Measurements from ENCODE around the gene PSPC1. TPM values are rescaled to one million over a fixed set of nuclear protein-coding genes. Genes with fewer than 3 reads are reported as not detected.
"Not testable (repeated sequence)": the region's sequence is repeated elsewhere in the genome, so short reads cannot be mapped to it uniquely, and the experiment has no call there.

PSPC1 gene, protein sequence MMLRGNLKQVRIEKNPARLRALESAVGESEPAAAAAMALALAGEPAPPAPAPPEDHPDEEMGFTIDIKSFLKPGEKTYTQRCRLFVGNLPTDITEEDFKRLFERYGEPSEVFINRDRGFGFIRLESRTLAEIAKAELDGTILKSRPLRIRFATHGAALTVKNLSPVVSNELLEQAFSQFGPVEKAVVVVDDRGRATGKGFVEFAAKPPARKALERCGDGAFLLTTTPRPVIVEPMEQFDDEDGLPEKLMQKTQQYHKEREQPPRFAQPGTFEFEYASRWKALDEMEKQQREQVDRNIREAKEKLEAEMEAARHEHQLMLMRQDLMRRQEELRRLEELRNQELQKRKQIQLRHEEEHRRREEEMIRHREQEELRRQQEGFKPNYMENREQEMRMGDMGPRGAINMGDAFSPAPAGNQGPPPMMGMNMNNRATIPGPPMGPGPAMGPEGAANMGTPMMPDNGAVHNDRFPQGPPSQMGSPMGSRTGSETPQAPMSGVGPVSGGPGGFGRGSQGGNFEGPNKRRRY
- total RNA-seq, result 100 to 1,000 TPM; 104 to 112 TPM
- 33.0 TPM for polyA plus RNA-seq

DNA sequence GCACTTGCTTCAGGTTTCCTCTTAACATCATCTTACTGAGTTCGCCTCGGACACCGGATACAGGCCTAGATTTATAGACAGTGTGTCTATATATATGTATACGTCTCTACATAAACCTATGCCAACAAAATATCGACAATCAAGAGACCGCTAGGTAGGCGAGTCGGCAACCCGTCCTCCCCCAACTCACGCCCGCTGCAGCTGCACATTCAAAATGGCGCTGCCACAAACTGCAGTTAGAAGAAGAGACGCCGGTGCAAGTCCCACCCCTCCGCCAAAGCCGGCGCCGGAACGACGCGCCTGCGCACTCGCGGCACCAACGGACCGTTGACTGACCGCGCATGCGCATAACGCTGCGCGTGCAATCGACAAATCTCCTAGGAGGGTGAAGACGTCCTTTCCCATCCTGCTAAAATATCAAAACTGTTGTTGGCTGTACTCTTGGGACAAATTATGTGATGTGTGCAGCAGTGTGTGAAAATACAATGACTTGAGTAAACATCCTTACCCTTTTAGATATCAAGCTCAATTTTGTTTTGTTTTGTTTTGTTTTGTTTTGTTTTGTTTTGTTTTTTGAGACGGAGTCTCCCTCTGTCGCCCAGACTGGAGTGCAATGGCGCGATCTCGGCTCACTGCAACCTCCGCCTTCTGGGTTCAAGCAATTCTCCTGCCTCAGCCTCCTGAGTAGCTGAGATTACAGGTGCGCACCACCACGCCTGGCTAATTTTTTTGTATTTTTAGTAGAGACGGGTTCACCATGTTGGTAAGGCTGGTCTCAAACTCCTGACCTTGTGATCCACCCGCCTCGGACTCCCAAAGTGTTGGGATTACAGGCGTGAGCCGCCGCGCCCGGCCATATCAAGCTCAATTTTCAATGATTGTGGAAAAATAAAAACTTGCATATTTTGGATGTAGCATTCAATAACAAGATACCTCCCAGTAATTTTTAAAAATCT is at the start of gene PSPC1:
PSPC1 (minus strand) TSS at position 219 of the 956 bp plus-strand sequence; CDS start at position 31, 188 bp downstream.
- CTCF ChIA-PET, result interaction anchor here (0.9 to 1.8 kb wide), 7 partner anchors 9 to 335 kb away, joined by 3 to 10 read pairs (median 3); partner anchors contain the start of gene ZMYM5
- peak; percentile 93 to 98 (median 94) for DNase-seq
- Mint-ChIP-seq H3K4me3 (peak within 1 kb of the TSS; percentile 98 to 100 (median 99)), H3K27ac (peak within 1 kb of the TSS; percentile 97 to 99 (median 99)), H3K36me3 (peaks cover 0 to 15% (median 2%) of the 10 kb centered on the region in 3 donors)
- H3K27me3 Mint-ChIP-seq; H3K36me3 ChIP-seq (ENCODE audit: insufficient read depth, low read length); H3K9me3 Mint-ChIP-seq; H3K9me3 ChIP-seq (ENCODE audit: low read length); H3K4me1 ChIP-seq (ENCODE audit: insufficient read depth, low read length); H3K27me3 ChIP-seq (ENCODE audit: insufficient read depth, low read length, poor library complexity, severe bottlenecking); H3K4me1 Mint-ChIP-seq: not testable (repeated sequence)
- POLR2A ChIA-PET, result interaction anchor here (0.5 to 3.8 kb wide), 5 partner anchors 16 to 174 kb away, joined by 3 to 30 read pairs (median 3); partner anchors contain the start of genes MPHOSPH8 and ZMYM5
- Histone ChIP-seq H3K27ac (ENCODE audit: low read depth, low read length) (peak within 1 kb of the TSS; percentile 96), H3K4me3 (ENCODE audit: low read length) (peak within 1 kb of the TSS; percentile 97)

DNA sequence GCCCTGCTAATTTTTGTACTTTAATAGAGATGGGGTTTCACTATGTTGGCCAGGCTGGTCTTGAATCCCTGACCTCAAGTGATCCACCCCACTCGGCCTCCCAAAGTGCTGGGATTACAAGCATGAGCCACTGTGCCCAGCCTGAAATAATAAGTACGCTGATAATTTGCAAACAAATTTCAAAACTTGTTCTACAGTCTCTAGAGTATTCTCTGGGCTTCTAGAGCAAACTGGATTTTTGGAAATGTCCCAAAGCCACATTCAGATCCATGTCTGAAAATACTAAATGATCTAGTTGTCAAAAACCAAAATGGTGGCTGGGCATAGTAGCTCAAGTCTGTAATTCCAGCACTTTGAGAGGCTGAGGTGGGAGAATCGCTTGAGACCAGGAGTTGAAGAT is 39.9 kb upstream of the PSPC1 start:
- no peaks in the 10 kb centered on the region for H3K9me3 Mint-ChIP-seq
- H3K9me3 ChIP-seq (ENCODE audit: low read length), result no peaks in the 10 kb centered on the region
- no peak overlapping the region for H3K27ac ChIP-seq (ENCODE audit: low read depth, low read length)
- H3K4me1 ChIP-seq (ENCODE audit: insufficient read depth, low read length), result no peaks in the 10 kb centered on the region
- H3K27me3 Mint-ChIP-seq, result no peaks in the 10 kb centered on the region
- DNase-seq, result no peak
- CTCF ChIA-PET, result interaction anchor here (1.3 kb wide), 1 partner anchor 41 kb away, joined by 5 read pairs; no protein-coding TSS in a partner anchor
- no peak overlapping the region for H3K27ac Mint-ChIP-seq
- POLR2A ChIA-PET, result no interaction called here
- peaks cover 19 to 66% (median 22%) of the 10 kb centered on the region in 3 donors for H3K36me3 Mint-ChIP-seq
- H3K4me3 ChIP-seq (ENCODE audit: low read length), result no peak overlapping the region
- peaks cover 1 to 9% (median 3%) of the 10 kb centered on the region in 3 donors for H3K4me1 Mint-ChIP-seq
- H3K4me3 Mint-ChIP-seq, result no peak overlapping the region
- peaks cover 18% of the 10 kb centered on the region for H3K36me3 ChIP-seq (ENCODE audit: insufficient read depth, low read length)
- no peaks in the 10 kb centered on the region for H3K27me3 ChIP-seq (ENCODE audit: insufficient read depth, low read length, poor library complexity, severe bottlenecking)

DNA sequence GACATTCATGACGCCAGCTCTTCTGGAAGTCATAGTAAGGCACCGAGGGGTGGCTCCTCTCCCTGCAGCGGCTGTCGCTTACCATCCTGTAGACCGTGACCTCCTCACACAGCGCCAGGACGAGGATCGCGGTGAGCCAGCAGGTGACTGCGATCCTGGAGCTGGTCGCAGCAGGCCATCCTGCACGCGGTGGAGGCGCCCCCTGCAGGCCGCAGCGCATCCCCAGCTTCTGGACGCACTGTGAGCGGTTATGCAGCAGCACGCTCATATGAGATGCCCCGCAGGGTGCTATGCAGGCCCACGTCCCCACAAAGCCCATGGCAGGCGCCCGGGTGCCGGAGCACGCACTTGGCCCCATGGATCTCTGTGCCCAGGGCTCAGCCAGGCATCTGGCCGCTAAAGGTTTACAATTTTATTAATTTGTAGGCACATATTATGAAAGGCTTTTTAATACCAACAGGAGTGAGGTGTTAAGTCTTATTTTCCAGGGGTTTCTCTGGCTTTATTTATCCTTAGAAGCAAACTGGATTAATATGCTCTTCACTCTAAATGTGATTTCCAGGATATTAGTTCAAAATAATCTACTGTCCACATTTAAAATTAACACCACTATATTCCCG is 35.6 kb upstream of the PSPC1 start:
- H3K27me3 ChIP-seq (ENCODE audit: insufficient read depth, low read length, poor library complexity, severe bottlenecking), result no peaks in the 10 kb centered on the region
- peaks cover 4% of the 10 kb centered on the region for H3K36me3 ChIP-seq (ENCODE audit: insufficient read depth, low read length)
- CTCF ChIA-PET, result interaction anchor here (0.7 to 1.4 kb wide), 2 partner anchors 11 to 184 kb away, joined by 3 read pairs; partner anchors contain the start of gene MPHOSPH8
- H3K4me3 ChIP-seq (ENCODE audit: low read length), result no peak overlapping the region
- DNase-seq, result peak in 1 of 5 donors; percentile 3
- Mint-ChIP-seq H3K36me3 (peaks cover 8 to 41% (median 14%) of the 10 kb centered on the region in 3 donors), H3K4me3 (no peak overlapping the region), H3K27ac (peak overlapping the region in 1 of 8 donors; percentile 17), H3K9me3 (no peaks in the 10 kb centered on the region), H3K4me1 (peaks cover 1 to 5% (median 3%) of the 10 kb centered on the region in 3 donors), H3K27me3 (no peaks in the 10 kb centered on the region)
- H3K4me1 ChIP-seq (ENCODE audit: insufficient read depth, low read length), result no peaks in the 10 kb centered on the region
- no peak overlapping the region for H3K27ac ChIP-seq (ENCODE audit: low read depth, low read length)
- H3K9me3 ChIP-seq (ENCODE audit: low read length), result no peaks in the 10 kb centered on the region
- POLR2A ChIA-PET, result no interaction called here

DNA sequence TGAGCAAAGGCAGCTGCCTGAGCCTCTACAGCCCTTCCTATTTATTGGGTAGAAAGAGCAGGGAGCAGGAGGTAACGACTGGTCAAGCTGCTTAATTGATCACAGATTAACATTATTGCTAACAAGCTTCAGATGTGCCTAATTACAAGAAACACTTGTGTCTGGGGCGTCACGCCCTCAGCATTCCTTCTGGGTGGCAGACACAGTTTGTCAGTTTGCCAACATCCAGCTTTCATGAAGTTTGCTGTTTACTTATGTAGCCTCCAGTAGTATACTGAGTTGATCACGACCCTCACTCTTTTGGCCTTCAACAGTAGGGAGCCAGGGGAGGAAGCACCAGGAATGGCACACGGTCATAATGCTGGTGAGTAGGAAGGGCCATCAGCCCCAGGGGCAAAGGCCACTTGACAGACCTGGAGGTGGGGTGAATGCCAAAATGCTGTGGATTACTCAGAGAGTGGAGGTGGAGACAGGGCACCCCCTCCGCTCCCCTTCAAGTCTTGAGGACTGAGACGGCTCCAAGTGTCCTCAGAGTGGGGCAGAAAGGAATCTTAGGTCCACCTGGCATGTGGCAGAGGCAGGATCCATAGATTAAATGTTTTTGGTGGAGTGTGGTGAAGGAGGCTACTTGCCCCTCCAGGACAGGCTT is 34.9 kb upstream of the PSPC1 start:
- Histone ChIP-seq H3K36me3 (ENCODE audit: insufficient read depth, low read length) (peaks cover under 1% of the 10 kb centered on the region), H3K4me1 (ENCODE audit: insufficient read depth, low read length) (no peaks in the 10 kb centered on the region), H3K27me3 (ENCODE audit: insufficient read depth, low read length, poor library complexity, severe bottlenecking) (no peaks in the 10 kb centered on the region), H3K4me3 (ENCODE audit: low read length) (no peak overlapping the region), H3K9me3 (ENCODE audit: low read length) (no peaks in the 10 kb centered on the region), H3K27ac (ENCODE audit: low read depth, low read length) (no peak overlapping the region)
- Mint-ChIP-seq H3K27ac (peak overlapping the region in 1 of 8 donors; percentile 17), H3K36me3 (peaks cover 8 to 37% (median 11%) of the 10 kb centered on the region in 3 donors), H3K9me3 (no peaks in the 10 kb centered on the region), H3K4me3 (no peak overlapping the region), H3K27me3 (no peaks in the 10 kb centered on the region), H3K4me1 (peaks cover 1 to 3% (median 2%) of the 10 kb centered on the region in 3 donors)
- POLR2A ChIA-PET, result no interaction called here
- CTCF ChIA-PET, result interaction anchor here (1.4 kb wide), 1 partner anchor 10 kb away, joined by 3 read pairs; no protein-coding TSS in a partner anchor
- DNase-seq, result no peak

DNA sequence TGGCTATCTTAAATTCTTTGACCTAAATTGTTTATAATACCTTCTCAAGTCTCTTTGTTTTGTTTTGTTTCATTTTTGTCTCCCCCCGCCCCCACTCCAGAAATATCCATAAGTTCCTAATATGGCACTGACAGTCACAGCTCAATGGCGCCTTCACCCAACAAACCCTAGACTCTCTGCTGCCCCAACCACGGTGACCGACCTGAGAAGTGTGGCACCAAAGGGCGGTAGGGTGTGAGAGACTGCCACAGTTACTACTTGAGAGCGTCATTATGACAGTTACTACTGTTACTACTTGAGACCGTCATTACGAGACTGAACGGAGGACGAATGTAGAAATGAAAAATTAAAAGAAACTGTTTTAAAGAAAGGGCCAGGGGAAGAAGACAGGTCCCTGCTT is 34.4 kb upstream of the PSPC1 start:
- Histone ChIP-seq H3K4me3 (ENCODE audit: low read length) (no peak overlapping the region), H3K36me3 (ENCODE audit: insufficient read depth, low read length) (no peaks in the 10 kb centered on the region), H3K27ac (ENCODE audit: low read depth, low read length) (no peak overlapping the region), H3K27me3 (ENCODE audit: insufficient read depth, low read length, poor library complexity, severe bottlenecking) (no peaks in the 10 kb centered on the region), H3K9me3 (ENCODE audit: low read length) (no peaks in the 10 kb centered on the region), H3K4me1 (ENCODE audit: insufficient read depth, low read length) (no peaks in the 10 kb centered on the region)
- H3K9me3 Mint-ChIP-seq, result no peaks in the 10 kb centered on the region
- CTCF ChIA-PET, result interaction anchor here (1.4 kb wide), 1 partner anchor 10 kb away, joined by 3 read pairs; no protein-coding TSS in a partner anchor
- H3K4me1 Mint-ChIP-seq, result peaks cover 1 to 2% (median 2%) of the 10 kb centered on the region in 3 donors
- H3K4me3 Mint-ChIP-seq, result no peak overlapping the region
- peaks cover 7 to 37% (median 11%) of the 10 kb centered on the region in 3 donors for H3K36me3 Mint-ChIP-seq
- POLR2A ChIA-PET, result no interaction called here
- DNase-seq, result no peak
- peak overlapping the region in 2 of 8 donors; percentile 38 to 61 for H3K27ac Mint-ChIP-seq
- H3K27me3 Mint-ChIP-seq, result no peaks in the 10 kb centered on the region

DNA sequence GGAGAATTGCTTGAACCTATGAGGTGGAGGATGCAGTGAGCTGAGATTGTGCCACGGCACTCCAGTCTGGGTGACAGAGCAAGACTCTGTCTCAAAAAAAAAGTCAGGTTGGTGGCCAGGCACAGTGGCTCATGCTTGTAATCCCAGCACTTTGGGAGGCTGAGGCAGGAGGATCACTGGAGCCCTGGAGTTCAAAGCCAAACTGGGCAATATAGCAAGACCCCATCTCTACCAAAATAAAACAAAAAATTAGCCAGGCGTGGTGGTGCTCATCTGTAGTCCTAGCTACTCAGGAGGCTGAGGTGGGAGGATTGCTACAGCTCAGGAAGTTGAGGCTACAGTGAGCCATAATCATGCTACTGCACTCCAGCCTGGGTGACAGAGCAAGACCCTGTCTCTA is 33.1 kb upstream of the PSPC1 start:
- H3K36me3 ChIP-seq (ENCODE audit: insufficient read depth, low read length); H3K27me3 Mint-ChIP-seq; H3K27ac ChIP-seq (ENCODE audit: low read depth, low read length); H3K27me3 ChIP-seq (ENCODE audit: insufficient read depth, low read length, poor library complexity, severe bottlenecking); CTCF ChIA-PET; H3K9me3 Mint-ChIP-seq; H3K4me1 ChIP-seq (ENCODE audit: insufficient read depth, low read length); H3K27ac Mint-ChIP-seq; H3K9me3 ChIP-seq (ENCODE audit: low read length); H3K4me3 Mint-ChIP-seq; POLR2A ChIA-PET; DNase-seq; H3K4me3 ChIP-seq (ENCODE audit: low read length); H3K4me1 Mint-ChIP-seq: not testable (repeated sequence)
- H3K36me3 Mint-ChIP-seq, result peaks cover 4 to 31% (median 12%) of the 10 kb centered on the region in 3 donors

Measured in CD8-positive, alpha-beta memory T cell (primary cell).